Suprapubic skin (tissue), 4 donors: Measurements from ENCODE around the gene C9orf152. TPM values are rescaled to one million over a fixed set of nuclear protein-coding genes. Genes with fewer than 3 reads are reported as not detected.
"Not testable (repeated sequence)": the region's sequence is repeated elsewhere in the genome, so short reads cannot be mapped to it uniquely, and the experiment has no call there.

Experiments used
- DNase-seq, 2 donors: peaks; one replicate each; pipeline ENCODE4 v3.0.0-alpha.2; 2019; ENCODE audit warnings: low spot score in 2 of 2
- H3K27ac ChIP-seq: fragments of 200-600 bp; sonication (generic); one replicate; pipeline ENCODE4 v1.5.1; 2019
- H3K27me3 ChIP-seq: fragments of 200-600 bp; sonication (generic); one replicate; pipeline ENCODE4 v1.5.1; 2019
- H3K36me3 ChIP-seq: fragments of 200-600 bp; sonication (generic); one replicate; pipeline ENCODE4 v1.5.1; 2019
- H3K4me1 ChIP-seq: fragments of 200-600 bp; sonication (generic); one replicate; pipeline ENCODE4 v1.5.1; 2019
- H3K4me3 ChIP-seq: fragments of 200-600 bp; sonication (generic); one replicate; pipeline ENCODE4 v1.5.1; 2019; ENCODE audit warnings: mild to moderate bottlenecking
- H3K9me3 ChIP-seq: fragments of 200-600 bp; sonication (generic); one replicate; pipeline ENCODE4 v1.5.1; 2019
- EP300 ChIP-seq: sonication (generic); formaldehyde crosslinking; IDR thresholded peaks from one replicate; pipeline ENCODE4 v1.6.1; 2017; ENCODE audit warnings: antibody characterized with exemption
- POLR2A ChIP-seq, 2 donors: fragments of 450-650 bp; IDR thresholded peaks; one replicate each; pipeline ENCODE4 v1.6.1; 2017; ENCODE audit warnings: antibody characterized with exemption in 2 of 2, mild to moderate bottlenecking in 2 of 2, moderate library complexity in 2 of 2
- POLR2AphosphoS5 ChIP-seq, 3 donors: sonication (generic); formaldehyde crosslinking; IDR thresholded peaks; one replicate each; pipeline ENCODE4 v1.6.1; 2017; ENCODE audit warnings: antibody characterized with exemption in 3 of 3
- WGBS: methylation state at CpG from one replicate; pipeline ENCODE4 v1.1.5; 2018; 5-methylcytosine and 5-hydroxymethylcytosine counted together
- total RNA-seq, 4 donors: library from RNA; depleted of rRNA; stranded (reverse); fragments of >200 nt; gene quantifications; one replicate each; pipeline ENCODE4 v1.1.0, GENCODE V29; 2016
- TF ChIP-seq, protein P1 (sequence below), 2 donors: fragments of 200-600 bp in 1 of 2; fragments of 450-650 bp in 1 of 2; sonication (generic) in 1 of 2; IDR thresholded peaks; one replicate each; pipeline ENCODE4 v1.5.1; 2016 to 2019; ENCODE audit warnings: antibody characterized with exemption in 2 of 2, mild to moderate bottlenecking in 1 of 2, moderate library complexity in 1 of 2

C9orf152 gene
- total RNA-seq, 4 donors from 2014 or later, result 8.6 to 14.9 (median 10.9) TPM

DNA sequence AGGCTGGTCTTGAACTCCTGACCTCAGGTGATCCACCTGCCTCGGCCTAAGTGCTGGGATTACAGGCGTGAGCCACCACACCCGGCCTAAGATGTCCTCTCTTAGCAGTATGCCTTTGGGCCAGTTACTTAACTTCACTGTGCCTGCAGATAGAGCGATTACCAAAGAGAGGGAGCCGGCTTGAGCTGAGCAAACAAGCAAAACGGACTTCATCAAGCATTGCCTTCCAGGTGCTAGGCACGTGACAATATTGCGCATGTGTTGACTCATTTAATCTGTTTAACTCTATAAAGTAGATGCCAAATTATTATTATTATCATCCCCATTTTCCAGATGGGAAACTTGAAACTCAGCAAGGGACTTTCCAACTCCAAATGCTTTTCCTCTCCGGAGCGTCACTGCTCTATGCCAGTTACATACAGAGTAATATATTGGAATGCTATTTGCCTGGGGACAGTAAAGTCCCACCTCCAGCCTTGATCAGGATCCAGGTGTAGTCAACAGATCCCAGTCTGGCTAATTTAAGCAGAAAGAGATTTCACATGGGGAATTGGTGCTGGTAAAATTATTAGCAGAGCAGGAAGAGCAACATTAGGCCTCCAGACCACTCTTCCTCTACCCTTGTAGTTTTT, 5.6 kb upstream of the C9orf152 start:
- WGBS, result 51% methylated on average over 10 of the region's 10 CpGs
- Histone ChIP-seq H3K36me3 (no peaks in the 10 kb centered on the region), H3K27me3 (no peaks in the 10 kb centered on the region), H3K4me1 (peaks cover 8% of the 10 kb centered on the region), H3K27ac (no peak overlapping the region), H3K9me3 (no peaks in the 10 kb centered on the region), H3K4me3 (no peak overlapping the region)
- TF ChIP-seq EP300 (no peak), POLR2AphosphoS5 (IDR thresholded peaks at IDR 0.05) (no peak), POLR2A (IDR thresholded peaks at IDR 0.05) (no peak)
- TF ChIP-seq, protein P1, sequence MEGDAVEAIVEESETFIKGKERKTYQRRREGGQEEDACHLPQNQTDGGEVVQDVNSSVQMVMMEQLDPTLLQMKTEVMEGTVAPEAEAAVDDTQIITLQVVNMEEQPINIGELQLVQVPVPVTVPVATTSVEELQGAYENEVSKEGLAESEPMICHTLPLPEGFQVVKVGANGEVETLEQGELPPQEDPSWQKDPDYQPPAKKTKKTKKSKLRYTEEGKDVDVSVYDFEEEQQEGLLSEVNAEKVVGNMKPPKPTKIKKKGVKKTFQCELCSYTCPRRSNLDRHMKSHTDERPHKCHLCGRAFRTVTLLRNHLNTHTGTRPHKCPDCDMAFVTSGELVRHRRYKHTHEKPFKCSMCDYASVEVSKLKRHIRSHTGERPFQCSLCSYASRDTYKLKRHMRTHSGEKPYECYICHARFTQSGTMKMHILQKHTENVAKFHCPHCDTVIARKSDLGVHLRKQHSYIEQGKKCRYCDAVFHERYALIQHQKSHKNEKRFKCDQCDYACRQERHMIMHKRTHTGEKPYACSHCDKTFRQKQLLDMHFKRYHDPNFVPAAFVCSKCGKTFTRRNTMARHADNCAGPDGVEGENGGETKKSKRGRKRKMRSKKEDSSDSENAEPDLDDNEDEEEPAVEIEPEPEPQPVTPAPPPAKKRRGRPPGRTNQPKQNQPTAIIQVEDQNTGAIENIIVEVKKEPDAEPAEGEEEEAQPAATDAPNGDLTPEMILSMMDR (IDR thresholded peaks at IDR 0.05), result no peak
- DNase-seq, result peak in 1 of 2 donors; percentile 15

DNA sequence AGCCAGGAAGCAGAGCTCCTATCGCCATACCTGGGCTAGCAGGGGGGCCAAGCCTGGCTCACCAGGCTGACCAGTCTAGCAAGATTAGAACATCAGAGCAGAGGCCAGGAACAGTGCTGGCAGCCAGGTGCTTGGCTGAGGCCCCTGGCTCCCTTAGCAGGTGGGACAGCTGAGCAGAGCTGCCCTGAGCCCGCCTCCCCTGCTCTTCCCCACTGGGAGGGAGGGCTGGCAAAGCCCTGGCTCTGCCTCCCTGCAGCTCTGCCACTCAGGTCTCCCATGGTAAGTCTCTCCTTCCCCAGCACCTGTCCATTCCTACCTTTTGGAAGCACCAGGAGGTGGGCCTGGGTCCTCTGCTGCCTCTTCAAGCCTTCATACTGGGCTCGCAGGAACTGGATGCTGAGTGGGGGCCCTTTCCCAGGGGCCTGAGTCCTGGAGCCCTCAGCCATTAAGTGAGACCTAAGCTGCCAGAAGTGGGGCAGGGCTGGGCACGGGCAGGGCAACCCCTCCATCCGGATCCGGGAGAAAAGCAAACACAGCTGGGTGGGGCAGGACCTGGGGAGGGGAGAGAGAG, 803 bp downstream of the C9orf152 start:
- H3K4me1 ChIP-seq, result peaks cover 21% of the 10 kb centered on the region
- H3K27me3 ChIP-seq, result peaks cover 8% of the 10 kb centered on the region
- 63% methylated on average over 4 of the region's 6 CpGs for WGBS
- peak in 1 of 2 donors; percentile 79 for DNase-seq
- H3K27ac ChIP-seq, result peak overlapping the region; percentile 75
- H3K36me3 ChIP-seq, result no peaks in the 10 kb centered on the region
- H3K9me3 ChIP-seq, result no peaks in the 10 kb centered on the region
- peak overlapping the region; percentile 27 for H3K4me3 ChIP-seq
- TF ChIP-seq POLR2AphosphoS5 (IDR thresholded peaks at IDR 0.05) (no peak), POLR2A (IDR thresholded peaks at IDR 0.05) (no peak), EP300 (no peak)
- TF ChIP-seq, protein P1 (IDR thresholded peaks at IDR 0.05), result no peak

DNA sequence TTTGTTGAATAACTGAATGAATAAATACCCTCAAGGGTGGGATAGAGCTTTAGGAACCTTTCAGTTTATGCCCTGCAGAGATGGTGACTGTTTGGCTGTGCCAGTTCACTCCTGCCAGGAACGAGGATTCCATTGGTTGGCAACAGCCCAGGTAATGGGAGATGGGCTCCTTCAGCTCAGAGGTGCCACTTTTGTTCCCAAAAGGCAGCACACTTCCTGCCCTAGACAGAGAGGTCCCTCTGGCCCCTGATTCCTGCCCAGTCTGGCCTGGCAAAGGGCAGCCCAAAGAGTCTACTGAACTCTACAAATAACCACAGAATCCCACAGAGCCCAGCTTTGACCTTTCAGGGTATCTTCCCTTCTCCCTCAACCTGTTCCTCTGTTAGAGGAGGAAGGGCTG, 1.6 kb downstream of the C9orf152 start:
- no peak for TF ChIP-seq EP300
- H3K4me1 ChIP-seq, result peaks cover 21% of the 10 kb centered on the region
- H3K36me3 ChIP-seq, result no peaks in the 10 kb centered on the region
- 22% methylated on average over 1 of the region's 1 CpG for WGBS
- H3K4me3 ChIP-seq, result peak overlapping the region; percentile 27
- peaks cover 8% of the 10 kb centered on the region for H3K27me3 ChIP-seq
- peak overlapping the region; percentile 75 for H3K27ac ChIP-seq
- H3K9me3 ChIP-seq, result no peaks in the 10 kb centered on the region
- DNase-seq, result peak in 1 of 2 donors; percentile 45

DNA sequence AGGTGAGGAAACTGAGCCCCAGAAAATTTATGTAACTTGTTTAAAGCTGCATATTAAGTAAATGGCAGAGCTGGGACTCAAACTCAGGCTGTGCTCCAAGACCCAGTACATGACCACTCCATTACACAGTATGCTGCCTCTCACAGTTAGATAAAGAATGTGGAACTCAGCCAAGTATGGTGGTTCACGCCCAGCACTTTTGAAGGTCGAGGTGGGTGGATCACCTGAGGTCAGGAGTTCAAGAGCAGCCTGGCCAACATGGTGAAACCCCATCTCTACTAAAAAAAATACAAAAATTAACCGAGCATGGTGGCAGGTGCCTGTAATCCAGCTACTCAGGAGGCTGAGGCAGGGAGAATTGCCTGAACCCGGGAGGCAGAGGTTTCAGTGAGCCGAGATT, 2.3 kb downstream of the C9orf152 start:
- H3K9me3 ChIP-seq, H3K27ac ChIP-seq, H3K36me3 ChIP-seq, H3K27me3 ChIP-seq: not testable (repeated sequence)
- peak in 1 of 2 donors; percentile 26 for DNase-seq
- H3K4me3 ChIP-seq, result peak overlapping the region; percentile 6
- WGBS, result 76% methylated on average over 5 of the region's 5 CpGs
- H3K4me1 ChIP-seq, result peaks cover 21% of the 10 kb centered on the region

DNA sequence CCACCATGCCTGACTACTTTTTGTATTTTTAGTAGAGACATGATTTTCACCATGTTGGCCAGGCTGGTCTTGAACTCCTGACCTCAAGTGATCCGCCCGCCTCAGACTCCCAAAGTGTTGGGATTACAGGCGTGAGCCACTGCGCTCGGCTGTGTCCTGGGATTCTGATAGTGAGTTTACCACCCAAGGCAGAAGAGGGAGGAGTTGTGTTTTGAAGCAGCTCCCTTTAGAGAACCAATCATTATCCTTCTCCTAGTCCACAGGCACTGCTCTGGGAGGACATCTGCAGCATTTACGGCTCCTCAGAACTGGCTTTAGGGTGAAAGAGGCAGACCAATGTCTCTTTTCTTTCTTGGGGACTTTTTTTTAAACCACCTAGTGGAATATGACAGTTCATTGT, 5.7 kb downstream of the C9orf152 start:
- 84% methylated on average over 6 of the region's 6 CpGs for WGBS
- H3K27ac ChIP-seq, result no peak overlapping the region
- H3K4me3 ChIP-seq, result no peak overlapping the region

DNA sequence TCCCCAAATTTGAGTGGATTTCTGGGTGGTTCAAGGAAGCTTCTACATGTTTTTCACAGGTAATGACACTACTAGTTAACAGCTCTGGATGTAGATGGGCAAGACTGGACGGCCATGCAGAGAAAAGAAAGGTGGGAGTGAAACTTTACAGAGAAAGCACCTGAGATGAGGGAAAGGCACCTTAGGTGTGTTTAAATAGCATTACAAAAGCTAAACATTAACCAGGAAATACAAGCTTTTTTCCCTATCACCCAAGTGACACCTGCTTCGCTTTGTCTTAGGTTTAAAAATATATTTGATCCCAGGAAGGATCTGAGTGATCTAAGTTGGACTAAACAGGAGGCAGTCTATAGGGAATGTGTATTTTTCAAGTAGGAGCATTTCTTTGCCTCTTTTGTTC, 8.3 kb downstream of the C9orf152 start:
- no peak overlapping the region for H3K4me3 ChIP-seq
- H3K36me3 ChIP-seq, result no peaks in the 10 kb centered on the region
- no peaks in the 10 kb centered on the region for H3K9me3 ChIP-seq
- TF ChIP-seq POLR2A (IDR thresholded peaks at IDR 0.05), result no peak
- TF ChIP-seq POLR2AphosphoS5 (IDR thresholded peaks at IDR 0.05), result no peak
- no peak for TF ChIP-seq EP300
- TF ChIP-seq, protein P1 (IDR thresholded peaks at IDR 0.05), result no peak
- no peak for DNase-seq
- H3K27me3 ChIP-seq, result no peaks in the 10 kb centered on the region
- no peak overlapping the region for H3K27ac ChIP-seq
- H3K4me1 ChIP-seq, result no peaks in the 10 kb centered on the region
- 86% methylated on average over 2 of the region's 2 CpGs for WGBS

More for the DNA sequence above, 5.7 kb downstream of the C9orf152 start:
- peak in 1 of 2 donors; percentile 52 for DNase-seq
- no peak for TF ChIP-seq EP300
- no peak for TF ChIP-seq POLR2A (IDR thresholded peaks at IDR 0.05)
- TF ChIP-seq, protein P1 (IDR thresholded peaks at IDR 0.05), result no peak
- TF ChIP-seq POLR2AphosphoS5 (IDR thresholded peaks at IDR 0.05), result no peak
- peaks cover 5% of the 10 kb centered on the region for H3K4me1 ChIP-seq
- H3K9me3 ChIP-seq, result no peaks in the 10 kb centered on the region
- H3K27me3 ChIP-seq, result peaks cover 7% of the 10 kb centered on the region
- H3K36me3 ChIP-seq, result no peaks in the 10 kb centered on the region
